GM12872 (cell line): ENCODE measurements around the gene PSMB7.

Experiments
- CTCF ChIP-seq: IDR thresholded peaks from 3 replicates; pipeline ENCODE4 v1.5.1; 2011; ENCODE audit warnings: low read depth, mild to moderate bottlenecking, low read length, moderate library complexity; ENCODE audit not compliant: insufficient read depth

PSMB7 gene

GRCh38 chr9:124347968-124348358 lies 67.3 kb downstream of the PSMB7 start:
- TF ChIP-seq CTCF = no peak

DNA sequence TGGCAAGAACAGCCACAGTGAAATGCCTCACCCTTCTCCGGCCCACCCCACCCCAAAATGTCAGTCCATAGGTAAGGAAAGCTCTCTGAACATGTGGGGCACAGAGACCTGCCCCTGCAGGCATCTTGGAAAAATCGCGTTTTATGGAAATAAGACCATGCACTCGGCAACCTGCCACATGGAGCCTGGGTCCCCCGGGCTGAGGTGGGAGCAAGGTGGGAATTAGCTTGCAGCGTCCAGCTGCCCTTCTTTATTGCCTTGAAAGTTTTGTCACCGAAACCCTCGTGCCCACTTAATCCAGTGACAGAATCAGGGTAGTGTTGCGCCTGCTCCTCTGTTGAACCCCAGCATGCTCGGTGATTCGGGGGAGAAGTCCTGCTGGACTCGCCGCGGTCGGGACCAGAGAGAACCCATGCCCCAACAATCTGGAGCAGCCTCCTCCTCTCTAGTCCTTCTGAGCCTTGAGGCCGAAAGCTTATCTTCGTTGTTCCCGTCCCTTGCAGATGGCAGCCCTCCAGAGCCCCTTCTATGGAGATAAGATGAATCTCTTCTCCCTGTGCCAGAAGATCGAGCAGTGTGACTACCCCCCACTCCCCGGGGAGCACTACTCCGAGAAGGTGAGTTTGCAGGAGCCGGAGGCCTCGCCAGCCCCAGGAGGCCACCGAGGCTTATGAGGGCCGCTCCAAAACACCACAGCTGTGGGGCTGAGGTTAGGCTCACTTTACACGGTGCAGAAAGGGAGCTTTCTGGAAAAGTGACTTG lies 67.9 kb downstream of the PSMB7 start:
- TF ChIP-seq CTCF = no peak

GRCh38 chr9:124346347-124347163 lies 68.7 kb downstream of the PSMB7 start:
- no peak for TF ChIP-seq CTCF

GRCh38 chr9:124345751-124346281 lies 69.4 kb downstream of the PSMB7 start:
- no peak for TF ChIP-seq CTCF

DNA sequence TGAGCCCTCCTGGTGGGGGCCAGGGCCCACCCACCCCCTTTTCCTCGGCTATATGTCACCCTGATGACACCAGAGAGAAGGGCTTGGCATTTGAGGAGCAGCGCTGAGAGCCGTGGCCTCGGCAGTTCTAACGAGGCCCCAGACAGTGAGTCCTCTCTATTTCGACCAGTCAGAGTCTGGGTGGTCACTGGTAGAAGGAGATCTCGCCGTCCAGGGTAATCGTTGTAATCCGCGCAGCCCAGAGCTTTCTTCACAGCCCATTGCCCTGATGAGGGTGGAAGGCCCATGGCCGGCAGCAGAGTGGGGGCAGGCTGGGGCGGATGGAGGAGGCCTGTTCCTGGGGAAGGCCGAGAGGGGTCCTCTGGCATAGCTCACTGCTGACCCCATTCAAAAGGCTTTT lies 70.2 kb downstream of the PSMB7 start:
- no peak for TF ChIP-seq CTCF

- TF ChIP-seq CTCF = no peak
These were observed 70.8 kb downstream of the PSMB7 start for GRCh38 chr9:124344291-124345050.
